HCT116 (cell line): ENCODE results near the gene MMP23B. TPM values are rescaled to one million over a fixed set of nuclear protein-coding genes. Genes with fewer than 3 reads are reported as not detected.
"Not testable (repeated sequence)": the region's sequence is repeated elsewhere in the genome, so short reads cannot be mapped to it uniquely, and the experiment has no call there.

Experiments
- ATAC-seq: fragments of 200-7000 bp; cut with Tn5 transposase; 2 replicates; pipeline ENCODE4 v1.9.1; 2020; ENCODE audit warnings: mild to moderate bottlenecking, moderate library complexity
- BruUV-seq: library from RNA; stranded (reverse); fragments of 400-500 nt; replicated peaks from 2 replicates; lab custom pipeline; 2021; lab: Mats Ljungman, UMichigan
- CTCF ChIA-PET: fragments of 300-600 bp; sonication (Branson Sonifier 250); formaldehyde crosslinking; loops from one replicate; lab custom pipeline; 2021; ENCODE audit warnings: antibody characterized with exemption; lab: Charles Lee
- POLR2A ChIA-PET: fragments of 300-600, 350-600 bp; sonication (Branson Sonifier 250); formaldehyde crosslinking; loops from one replicate; lab custom pipeline; 2021; ENCODE audit warnings: antibody characterized with exemption; lab: Charles Lee
- RAD21 ChIA-PET, 2 experiments: fragments of 300-600 bp; sonication (Branson Sonifier 250); formaldehyde crosslinking; loops; one replicate each; lab custom pipeline; 2023; ENCODE audit warnings: low total read pairs in 2 of 2; ENCODE audit not compliant: uncharacterized antibody in 2 of 2, unreplicated experiment in 2 of 2, low non-redundant PET in 1 of 2; lab: Charles Lee
- DNase-seq: peaks from one replicate; pipeline ENCODE4 v3.0.0-alpha.2; 2010; ENCODE audit warnings: low read depth, low spot score
- H2AFZ ChIP-seq: fragments of 200-600 bp; shearing (Covaris generic), sonication (generic); 2 replicates; pipeline ENCODE4 v1.6.1; 2017; ENCODE audit warnings: low read depth, mixed run types, mixed read lengths, antibody characterized with exemption, low read length; ENCODE audit not compliant: poor library complexity, severe bottlenecking
- H3K27ac ChIP-seq: 2 replicates; pipeline ENCODE4 v1.5.1; 2012; ENCODE audit warnings: low read depth, low read length
- H3K27me3 ChIP-seq: fragments of 200-600 bp; sonication (generic); 2 replicates; pipeline ENCODE4 v1.6.1; 2016; ENCODE audit warnings: mixed run types, low read length, mixed read lengths; ENCODE audit not compliant: insufficient read depth
- H3K36me3 ChIP-seq, 2 experiments: fragments of 200-500 bp in 1 of 2; fragments of 200-600 bp in 1 of 2; sonication (Bioruptor generic) in 1 of 2; sonication (generic) in 1 of 2; 2 replicates each; pipeline versions ENCODE4 v1.5.1 to v1.6.1; 2014 to 2016; ENCODE audit warnings: low read length in 2 of 2, inconsistent platforms in 1 of 2, mixed read lengths in 1 of 2, mixed run types in 1 of 2; ENCODE audit not compliant: insufficient read depth in 2 of 2, control insufficient read depth in 1 of 2
- H3K4me1 ChIP-seq, 2 experiments: fragments of 200-600 bp in 1 of 2; sonication (generic) in 1 of 2; 2 replicates each; pipeline versions ENCODE4 v1.5.1 to v1.6.1; 2012 to 2017; ENCODE audit warnings: low read length in 2 of 2, inconsistent platforms in 1 of 2, mild to moderate bottlenecking in 1 of 2, mixed read lengths in 1 of 2, mixed run types in 1 of 2, moderate library complexity in 1 of 2; ENCODE audit not compliant: insufficient read depth in 2 of 2, control insufficient read depth in 1 of 2
- H3K4me2 ChIP-seq: fragments of 200-600 bp; sonication (generic); 2 replicates; pipeline ENCODE4 v1.6.1; 2017; ENCODE audit warnings: mixed run types, low read length, mixed read lengths
- H3K4me3 ChIP-seq, 2 experiments: fragments of 200-600 bp in 1 of 2; sonication (generic) in 1 of 2; replicated peaks in 1 of 2; 2 replicates each; pipeline ENCODE4 v1.5.1; 2011 to 2016; ENCODE audit warnings: low read length in 2 of 2, control low read depth in 1 of 2, low read depth in 1 of 2, mild to moderate bottlenecking in 1 of 2, mixed read lengths in 1 of 2, mixed run types in 1 of 2
- H3K79me2 ChIP-seq: fragments of 200-600 bp; sonication (generic); 2 replicates; pipeline ENCODE4 v1.6.1; 2017; ENCODE audit warnings: mild to moderate bottlenecking, mixed run types, low read length, moderate library complexity, mixed read lengths; ENCODE audit not compliant: insufficient read depth
- H3K9ac ChIP-seq: fragments of 200-600 bp; sonication (generic); 2 replicates; pipeline ENCODE4 v1.6.1; 2016; ENCODE audit warnings: low read length, mixed read lengths
- H3K9me2 ChIP-seq: fragments of 200-600 bp; sonication (generic), shearing (Covaris generic); 2 replicates; pipeline ENCODE4 v1.6.1; 2017; ENCODE audit warnings: mixed run types, mild to moderate bottlenecking, moderate library complexity; ENCODE audit not compliant: insufficient read depth
- H3K9me3 ChIP-seq, 2 experiments: fragments of 200-500 bp in 1 of 2; fragments of 200-600 bp in 1 of 2; sonication (Bioruptor generic) in 1 of 2; sonication (generic) in 1 of 2; 2 replicates each; pipeline ENCODE4 v1.6.1; 2014 to 2017; ENCODE audit warnings: low read length in 2 of 2, mixed read lengths in 2 of 2, inconsistent platforms in 1 of 2, low read depth in 1 of 2, mild to moderate bottlenecking in 1 of 2, mixed run types in 1 of 2, moderate library complexity in 1 of 2; ENCODE audit not compliant: control insufficient read depth in 1 of 2, insufficient read depth in 1 of 2
- H4K20me1 ChIP-seq: fragments of 200-600 bp; sonication (generic), shearing (Covaris generic); 2 replicates; pipeline ENCODE4 v1.6.1; 2017; ENCODE audit warnings: mixed run types, mild to moderate bottlenecking, moderate library complexity; ENCODE audit not compliant: insufficient read depth
- CBX3 ChIP-seq: IDR thresholded peaks from 2 replicates; pipeline ENCODE4 v1.6.1; 2012; ENCODE audit warnings: low read depth
- CTCF ChIP-seq, 3 experiments: fragments of 200-600 bp in 1 of 3; sonication (generic) in 1 of 3; IDR thresholded peaks in 2 of 3; conservative IDR thresholded peaks in 1 of 3; 2 replicates each; pipeline ENCODE4 v1.5.1; 2012 to 2017; ENCODE audit warnings: low read depth in 2 of 3, low read length in 2 of 3, antibody characterized with exemption in 1 of 3, borderline replicate concordance in 1 of 3, control low read depth in 1 of 3, mild to moderate bottlenecking in 1 of 3, mixed read lengths in 1 of 3, mixed run types in 1 of 3, moderate library complexity in 1 of 3; ENCODE audit not compliant: insufficient read depth in 1 of 3
- EGR1 ChIP-seq: IDR thresholded peaks from 2 replicates; pipeline ENCODE4 v1.6.1; 2012; ENCODE audit warnings: low read depth
- ELF1 ChIP-seq: IDR thresholded peaks from 2 replicates; pipeline ENCODE4 v1.6.1; 2012; ENCODE audit warnings: low read depth, borderline replicate concordance
- RAD21 ChIP-seq: IDR thresholded peaks from 2 replicates; pipeline ENCODE4 v1.6.1; 2012; ENCODE audit warnings: low read depth, mild to moderate bottlenecking
- SIN3A ChIP-seq: IDR thresholded peaks from 2 replicates; pipeline ENCODE4 v1.6.1; 2012; ENCODE audit warnings: low read depth
- SP1 ChIP-seq: IDR thresholded peaks from 2 replicates; pipeline ENCODE4 v1.6.1; 2012; ENCODE audit warnings: low read depth
- SRF ChIP-seq: IDR thresholded peaks from 2 replicates; pipeline ENCODE4 v1.6.1; 2012; ENCODE audit warnings: low read depth
- TCF7L2 ChIP-seq: IDR thresholded peaks from 2 replicates; pipeline ENCODE4 v1.7.0; 2011; ENCODE audit warnings: borderline replicate concordance, inconsistent platforms; ENCODE audit not compliant: insufficient read depth, insufficient read length; ENCODE audit errors: extremely low read depth
- intact Hi-C: fragments of 100-400 bp; cut with micrococcal nuclease; formaldehyde crosslinking; loops from 2 replicates; pipeline ENCODE4 v1.10.0; 2022
- total RNA-seq: library from RNA; stranded (reverse); gene quantifications from one replicate; pipeline ENCODE4 v1.2.1, GENCODE V29; 2021; ENCODE audit not compliant: unreplicated experiment
- TF ChIP-seq, protein P1 (sequence below): IDR thresholded peaks from 2 replicates; pipeline ENCODE4 v1.6.1; 2012

MMP23B gene
- total RNA-seq, 1 experiment from 2014 or later, result 8.7 TPM

GRCh38 chr1:1658583-1659549 lies 26.9 kb downstream of the MMP23B start, which contains the start of gene CDK11B:
Gene CDK11B, minus strand, starts transcription at chr1:1659004. Its CDS starts 1,519 bp downstream, at chr1:1657485.
- H4K20me1 ChIP-seq, BruUV-seq, H3K4me1 ChIP-seq, RAD21 ChIA-PET, H3K9me3 ChIP-seq, H2AFZ ChIP-seq, H3K27me3 ChIP-seq, H3K9me2 ChIP-seq, POLR2A ChIA-PET, CTCF ChIA-PET: not testable (repeated sequence)
- DNase-seq (peak; percentile 93), ATAC-seq (peak; percentile 87)
- TF ChIP-seq SIN3A (peak; percentile 75), TCF7L2 (peak; percentile 43), CBX3 (0 out of 2 replicates have a peak, but pooled peaks have one; percentile 35), CTCF (IDR thresholded peaks at IDR 0.05 in 2 of 3, conservative IDR thresholded peaks at IDR 0.05 in 1 of 3; ENCODE audit: borderline replicate concordance in 1 of 3, insufficient read depth in 1 of 3, low read depth in 2 of 3, low read length in 2 of 3) (peak in 1 of 3 experiments; percentile 18; a peak in 1 of 6 replicates), SRF (peak; percentile 92), EGR1 (peak; percentile 35; the same call in 1 of the 2 replicates), ELF1 (peak; percentile 85), RAD21 (0 out of 2 replicates have a peak, but pooled peaks have one; percentile 17), SP1 (peak; percentile 66)
- TF ChIP-seq, protein P1, sequence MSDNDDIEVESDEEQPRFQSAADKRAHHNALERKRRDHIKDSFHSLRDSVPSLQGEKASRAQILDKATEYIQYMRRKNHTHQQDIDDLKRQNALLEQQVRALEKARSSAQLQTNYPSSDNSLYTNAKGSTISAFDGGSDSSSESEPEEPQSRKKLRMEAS, result peak; percentile 61
- Histone ChIP-seq H3K36me3 (peaks cover 9 to 17% of the 10 kb centered on the region in 2 experiments; a peak in 3 of 4 replicates), H3K4me3 (peak within 1 kb of the TSS; percentile 52 to 69), H3K9ac (peak within 1 kb of the TSS; percentile 74), H3K79me2 (peaks cover 29% of the 10 kb centered on the region), H3K4me2 (peak within 1 kb of the TSS; percentile 67), H3K27ac (peak within 1 kb of the TSS; percentile 89)
- intact Hi-C loops, result loop anchor here (5.0 kb wide), 1 partner anchor 63 kb away; the partner anchor contains the start of gene CDK11A

DNA sequence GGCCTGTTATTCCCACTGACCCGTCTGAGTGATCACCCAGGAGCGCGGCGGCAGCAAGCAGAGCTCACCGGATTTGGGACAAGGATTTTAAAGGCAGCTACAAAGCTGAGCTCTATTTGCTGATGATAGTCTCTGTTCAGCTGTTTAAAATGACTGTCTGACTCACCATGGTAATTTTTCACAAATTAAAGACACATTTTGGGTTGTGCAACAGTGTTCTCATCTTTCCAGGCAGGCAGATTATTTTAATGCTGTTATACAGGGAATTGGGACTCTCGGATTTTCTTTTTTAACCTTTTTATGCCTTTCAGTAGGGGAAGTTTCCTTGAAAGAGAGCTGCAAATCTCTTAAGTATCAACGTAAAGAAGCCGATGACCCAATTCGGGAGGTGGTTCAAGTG lies 30.4 kb downstream of the MMP23B start:
- H3K9me3 ChIP-seq, ATAC-seq, H3K9ac ChIP-seq, POLR2A ChIA-PET, H4K20me1 ChIP-seq, BruUV-seq, H3K27ac ChIP-seq, H3K4me1 ChIP-seq, H3K36me3 ChIP-seq, DNase-seq, H3K4me3 ChIP-seq, RAD21 ChIA-PET, H3K9me2 ChIP-seq, CTCF ChIA-PET, H3K27me3 ChIP-seq, H3K4me2 ChIP-seq, intact Hi-C loops, H3K79me2 ChIP-seq, H2AFZ ChIP-seq: not testable (repeated sequence)
